A549 treated with ZK216348 at 1 μM for 4 hours (cell line): ENCODE data around the gene TRIM22. TPM values are rescaled to one million over a fixed set of nuclear protein-coding genes. Genes with fewer than 3 reads are reported as not detected.

Experiments used
- total RNA-seq: library from RNA; stranded (reverse); fragments of 200-300 nt; extraction: Qiagen RNA extraction; gene quantifications from 5 replicates; pipeline ENCODE4 v1.2.3, GENCODE V29; 2022; ENCODE audit warnings: low read depth

Gene TRIM22, protein sequence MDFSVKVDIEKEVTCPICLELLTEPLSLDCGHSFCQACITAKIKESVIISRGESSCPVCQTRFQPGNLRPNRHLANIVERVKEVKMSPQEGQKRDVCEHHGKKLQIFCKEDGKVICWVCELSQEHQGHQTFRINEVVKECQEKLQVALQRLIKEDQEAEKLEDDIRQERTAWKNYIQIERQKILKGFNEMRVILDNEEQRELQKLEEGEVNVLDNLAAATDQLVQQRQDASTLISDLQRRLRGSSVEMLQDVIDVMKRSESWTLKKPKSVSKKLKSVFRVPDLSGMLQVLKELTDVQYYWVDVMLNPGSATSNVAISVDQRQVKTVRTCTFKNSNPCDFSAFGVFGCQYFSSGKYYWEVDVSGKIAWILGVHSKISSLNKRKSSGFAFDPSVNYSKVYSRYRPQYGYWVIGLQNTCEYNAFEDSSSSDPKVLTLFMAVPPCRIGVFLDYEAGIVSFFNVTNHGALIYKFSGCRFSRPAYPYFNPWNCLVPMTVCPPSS
- 0.57 to 1.0 TPM (median 0.81 TPM) in 5 replicates for total RNA-seq

GRCh38 chr11:5689551-5689983 lies at the start of gene TRIM22:
Gene TRIM22 (plus strand): TSS chr11:5689790. CDS start chr11:5696233, 6,443 bp downstream.

DNA sequence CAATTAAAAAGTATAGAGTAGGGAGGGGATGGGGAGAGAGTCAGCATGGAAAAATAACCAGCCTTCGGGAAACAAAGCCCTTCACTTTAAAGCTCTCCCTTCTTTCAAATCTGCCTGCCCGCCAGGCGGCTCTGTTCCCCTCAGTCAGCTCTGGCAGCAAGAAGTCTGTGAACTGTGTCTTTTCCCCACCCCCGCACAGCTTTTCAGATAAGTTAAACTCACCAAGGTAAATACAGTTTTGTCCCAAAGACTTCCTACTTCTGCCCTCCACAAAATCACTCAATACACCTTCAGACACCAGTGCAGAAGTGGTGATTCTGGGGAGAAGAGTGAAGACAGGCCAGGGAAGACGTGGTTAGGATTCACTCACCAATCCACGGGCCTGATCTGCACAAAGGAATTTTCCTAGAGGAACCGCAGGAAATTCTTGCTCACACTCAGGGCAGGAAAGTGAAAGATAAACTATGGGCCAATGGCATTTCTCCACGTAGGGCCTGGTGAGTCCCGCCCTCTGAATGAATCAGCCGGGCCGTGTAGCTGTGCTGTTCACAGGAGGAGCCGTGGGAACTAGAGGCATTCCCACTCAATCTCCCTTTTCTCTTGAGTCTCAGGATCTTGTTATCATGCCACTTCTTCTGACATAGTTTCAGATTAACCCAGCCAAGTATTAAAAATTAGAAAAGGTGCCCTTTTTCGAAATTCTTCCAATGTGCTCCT lies 4.8 kb upstream of the TRIM22 start, which contains the start of gene TRIM5:
TSS of gene TRIM5 (minus strand) at position 429 of the 717 bp plus-strand sequence. CDS start 4,897 bp downstream, outside the sequence.

GRCh38 chr11:5736396-5736795 lies 46.8 kb downstream of the TRIM22 start, which contains the start of gene OR56B1:
Gene OR56B1 (plus strand): TSS chr11:5736448. CDS start chr11:5736517, 69 bp downstream.

DNA sequence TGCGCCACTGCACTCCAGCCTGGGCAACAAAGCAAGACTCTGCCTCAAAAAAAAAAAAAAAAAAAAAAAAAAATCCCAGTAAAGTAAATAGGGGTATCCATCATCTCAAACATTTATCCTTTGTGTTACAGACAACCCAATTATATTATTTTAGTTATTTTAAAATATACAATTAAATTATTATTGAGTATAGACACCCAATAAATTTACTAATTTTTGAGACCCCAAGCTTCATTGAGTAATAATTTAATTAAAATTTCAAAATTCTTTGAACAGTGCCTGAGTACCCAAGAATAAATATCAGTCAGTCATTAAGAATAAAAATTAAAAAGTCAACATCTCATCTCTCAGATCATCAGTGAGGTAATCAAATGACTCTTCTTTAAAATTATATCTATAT lies 64.4 kb downstream of the TRIM22 start, which contains the start of gene OR52N4:
TSS of gene OR52N4 (plus strand) at position 301 of the 400 bp plus-strand sequence. CDS start 498 bp downstream, outside the sequence.

Other genes starting within 250 kb of the TRIM22 start
- gene OR51I1, start 248.3 kb upstream of the TRIM22 start, total RNA-seq: not detected in 5 replicates
- gene OR51I2, start 240.5 kb upstream of the TRIM22 start, total RNA-seq: not detected in 5 replicates
- gene OR52D1, start 201.1 kb upstream of the TRIM22 start, total RNA-seq: not detected in 5 replicates
- not detected in 5 replicates for gene UBQLN3, start 179.8 kb upstream of the TRIM22 start, total RNA-seq
- gene UBQLNL, start 173.1 kb upstream of the TRIM22 start, total RNA-seq: 0.09 TPM in 1 of 5 replicates, not detected in the others
- gene OR52H1, start 141.2 kb upstream of the TRIM22 start, total RNA-seq: not detected in 5 replicates
- not detected in 5 replicates for gene OR52B6, start 108.9 kb upstream of the TRIM22 start, total RNA-seq
- 9.6 to 15.3 TPM (median 10.6 TPM) in 5 replicates for gene TRIM6, start 93.2 kb upstream of the TRIM22 start, total RNA-seq
- 2.6 to 4.3 TPM (median 3.5 TPM) in 5 replicates for gene TRIM34, start 64.8 kb upstream of the TRIM22 start, total RNA-seq
- 9.9 to 13.5 TPM (median 10.7 TPM) in 5 replicates for gene TRIM5, start 4.7 kb upstream of the TRIM22 start, total RNA-seq
- gene OR56B1, start 46.7 kb downstream of the TRIM22 start, total RNA-seq: not detected in 5 replicates
- gene OR52N4, start 64.5 kb downstream of the TRIM22 start, total RNA-seq: not detected in 5 replicates
- not detected in 5 replicates for gene OR52N5, start 93.6 kb downstream of the TRIM22 start, total RNA-seq
- not detected in 5 replicates for gene OR52N1, start 101.5 kb downstream of the TRIM22 start, total RNA-seq
- not detected in 5 replicates for gene OR52N2, start 119.1 kb downstream of the TRIM22 start, total RNA-seq
- not detected in 5 replicates for gene OR52E6, start 152.1 kb downstream of the TRIM22 start, total RNA-seq
- gene OR52E8, start 167.9 kb downstream of the TRIM22 start, total RNA-seq: not detected in 5 replicates
- not detected in 5 replicates for gene OR52E4, start 190.8 kb downstream of the TRIM22 start, total RNA-seq
- gene OR52E5, start 203.4 kb downstream of the TRIM22 start, total RNA-seq: not detected in 5 replicates